NB4 (cell line): ENCODE results near the gene CNOT6.

Experiments
- DNase-seq: peaks from one replicate; pipeline ENCODE4 v3.0.0; 2010; ENCODE audit warnings: low read depth
- H3K4me3 ChIP-seq: one replicate; pipeline ENCODE4 v1.5.1; 2011; ENCODE audit warnings: mild to moderate bottlenecking, low read depth, low read length, moderate library complexity
- CTCF ChIP-seq: IDR thresholded peaks from one replicate; pipeline ENCODE4 v1.5.1; 2012; ENCODE audit warnings: low read depth, low read length
- MAX ChIP-seq: IDR thresholded peaks from 2 replicates; pipeline ENCODE4 v1.6.1; 2011; ENCODE audit warnings: low read depth, low read length
- MYC ChIP-seq: IDR thresholded peaks from 2 replicates; pipeline ENCODE4 v1.6.1; 2011; ENCODE audit warnings: low read depth, low read length
- POLR2A ChIP-seq: IDR thresholded peaks from 2 replicates; pipeline ENCODE4 v1.6.1; 2011; ENCODE audit warnings: mild to moderate bottlenecking; ENCODE audit not compliant: insufficient read length; ENCODE audit errors: extremely low read depth

The CNOT6 gene

GRCh38 chr5:180532268-180532667 is 38.1 kb downstream of the CNOT6 start:
- no peak for DNase-seq
- no peak overlapping the region for H3K4me3 ChIP-seq
- TF ChIP-seq POLR2A (no peak), MYC (no peak), MAX (no peak), CTCF (no peak)

GRCh38 chr5:180533845-180534244 is 39.7 kb downstream of the CNOT6 start:
- no peak for DNase-seq
- TF ChIP-seq MAX, result no peak
- TF ChIP-seq MYC, result no peak
- TF ChIP-seq POLR2A, result no peak
- TF ChIP-seq CTCF, result no peak
- no peak overlapping the region for H3K4me3 ChIP-seq

- H3K4me3 ChIP-seq, result no peak overlapping the region
- TF ChIP-seq POLR2A, result no peak
- TF ChIP-seq MAX, result no peak
- TF ChIP-seq CTCF, result no peak
- TF ChIP-seq MYC, result no peak
- no peak for DNase-seq
These were observed 41.4 kb downstream of the CNOT6 start for GRCh38 chr5:180535573-180535972.

- H3K4me3 ChIP-seq, result no peak overlapping the region
- no peak for TF ChIP-seq POLR2A
- no peak for TF ChIP-seq MYC
- no peak for TF ChIP-seq CTCF
- no peak for TF ChIP-seq MAX
- no peak for DNase-seq
These were observed 46.0 kb downstream of the CNOT6 start for GRCh38 chr5:180540050-180540694.

- TF ChIP-seq CTCF, result peak; percentile 9
- no peak for TF ChIP-seq MAX
- no peak for TF ChIP-seq POLR2A
- no peak for TF ChIP-seq MYC
- peak; percentile 25 for DNase-seq
- H3K4me3 ChIP-seq, result no peak overlapping the region
These were observed 47.5 kb downstream of the CNOT6 start for GRCh38 chr5:180541710-180542109.
